Head of caudate nucleus (tissue), 42 donors: ENCODE results near the gene LYPLAL1.
A peak's percentile ranks its signal among the peaks of the same experiment; 100 is the strongest.

Experiments
- DNase-seq, 42 donors: peaks; one replicate each; pipeline versions ENCODE4 v3.0.0 to v3.0.0-alpha.2; 2020 to 2021; ENCODE audit warnings: mixed read lengths in 7 of 42
- intact Hi-C: fragments of 100-400 bp; cut with DNase I; formaldehyde crosslinking; loops from one replicate; pipeline ENCODE4 v1.15.0; 2022

Gene LYPLAL1

DNA sequence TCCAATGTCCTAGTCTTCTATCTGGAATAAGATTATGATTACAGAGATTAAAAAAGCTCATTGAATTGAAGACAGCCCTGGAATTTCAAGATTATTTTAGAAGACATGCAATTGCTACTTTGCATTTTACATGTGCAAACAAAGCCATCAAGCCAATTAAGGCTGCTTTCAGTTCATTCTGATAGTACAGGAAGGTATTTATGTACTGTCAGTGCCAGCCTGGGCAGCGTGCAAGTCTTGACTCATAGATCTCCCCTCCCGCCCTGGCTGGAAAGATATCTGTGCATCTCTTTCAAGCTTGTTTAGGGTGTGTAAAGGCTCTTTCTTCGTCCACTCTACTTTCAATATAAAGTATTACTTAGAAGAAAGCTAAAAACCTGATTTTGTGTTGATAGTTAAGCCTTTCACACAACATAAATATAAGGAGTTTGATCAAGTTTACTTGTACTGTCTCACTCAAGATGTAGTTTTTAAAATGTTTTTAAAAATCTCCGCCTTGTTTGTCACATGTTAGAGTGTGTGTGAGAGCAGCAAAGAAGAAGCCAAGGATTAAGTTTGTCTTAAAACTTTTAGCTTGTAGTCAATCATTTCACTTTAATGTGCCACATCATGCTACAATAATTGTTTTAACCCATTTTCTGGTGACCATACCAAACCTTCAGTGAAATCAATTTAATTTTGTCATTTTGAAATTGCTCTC is 13.6 kb upstream of the LYPLAL1 start:
- intact Hi-C loops: no loop called here
- no peak for DNase-seq

DNA sequence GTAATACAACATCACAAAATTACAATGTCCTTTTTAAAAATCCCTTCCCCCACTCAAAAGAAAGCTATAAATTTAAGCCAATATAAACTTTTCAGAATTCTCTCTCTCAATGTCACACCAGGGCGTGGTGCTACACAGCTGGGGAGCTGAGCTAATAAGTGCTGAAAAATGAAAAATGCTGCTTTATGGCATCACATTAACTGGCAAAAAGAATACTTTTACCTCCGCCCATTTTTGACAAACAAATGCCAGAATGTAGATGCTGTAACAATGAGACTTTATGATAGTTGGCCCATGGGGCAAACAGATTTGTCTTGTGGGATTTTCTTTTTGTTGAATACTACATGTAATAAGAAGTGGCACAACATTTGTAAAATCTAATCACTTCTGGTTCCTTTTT is 12.7 kb upstream of the LYPLAL1 start:
- intact Hi-C loops: no loop called here
- DNase-seq: no peak

DNA sequence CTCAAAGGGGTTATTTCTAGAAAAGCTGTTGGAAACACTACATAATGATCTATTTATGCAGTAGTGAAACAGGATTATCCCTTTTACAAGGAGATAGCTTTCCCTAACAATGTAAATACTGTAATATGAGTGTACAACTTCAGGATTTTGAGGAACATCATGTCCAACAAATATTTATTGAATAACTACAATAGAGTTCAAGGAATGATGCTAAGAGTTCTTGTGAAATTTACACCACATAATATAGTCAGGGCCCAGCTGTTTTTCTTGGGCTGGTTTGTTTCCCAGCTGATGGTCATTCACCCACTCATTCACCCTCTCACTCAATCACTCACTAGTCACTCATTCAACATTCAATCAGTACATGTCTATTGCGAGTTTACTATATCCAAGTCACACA is 12.3 kb upstream of the LYPLAL1 start:
- intact Hi-C loops: no loop called here
- no peak for DNase-seq

DNA sequence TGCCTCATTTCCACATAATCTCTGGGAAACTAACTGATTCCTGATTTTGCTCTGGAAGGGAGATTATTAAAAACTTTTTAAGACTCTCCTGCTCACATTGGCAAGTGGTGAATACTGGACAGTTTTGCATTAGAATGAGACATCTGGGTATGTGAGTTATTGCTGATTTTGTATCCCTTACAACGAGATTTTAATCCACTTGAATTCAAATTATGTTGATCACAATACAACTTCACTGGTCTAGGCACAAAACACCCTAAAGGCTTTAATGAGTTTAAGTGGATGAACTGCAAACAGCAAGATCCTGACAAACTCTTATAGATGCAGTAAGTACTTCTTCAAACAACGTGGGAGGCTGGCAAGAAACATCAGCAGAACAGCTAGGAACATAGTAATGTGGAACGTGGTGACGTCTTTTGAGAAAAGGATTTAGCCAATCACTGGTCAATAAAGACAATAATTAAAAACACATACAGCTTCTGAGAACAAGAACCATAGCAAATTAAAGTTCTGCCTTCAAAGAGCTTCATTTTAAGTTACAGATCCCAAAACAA is 10.2 kb upstream of the LYPLAL1 start:
- intact Hi-C loops: no loop called here
- DNase-seq: no peak

DNA sequence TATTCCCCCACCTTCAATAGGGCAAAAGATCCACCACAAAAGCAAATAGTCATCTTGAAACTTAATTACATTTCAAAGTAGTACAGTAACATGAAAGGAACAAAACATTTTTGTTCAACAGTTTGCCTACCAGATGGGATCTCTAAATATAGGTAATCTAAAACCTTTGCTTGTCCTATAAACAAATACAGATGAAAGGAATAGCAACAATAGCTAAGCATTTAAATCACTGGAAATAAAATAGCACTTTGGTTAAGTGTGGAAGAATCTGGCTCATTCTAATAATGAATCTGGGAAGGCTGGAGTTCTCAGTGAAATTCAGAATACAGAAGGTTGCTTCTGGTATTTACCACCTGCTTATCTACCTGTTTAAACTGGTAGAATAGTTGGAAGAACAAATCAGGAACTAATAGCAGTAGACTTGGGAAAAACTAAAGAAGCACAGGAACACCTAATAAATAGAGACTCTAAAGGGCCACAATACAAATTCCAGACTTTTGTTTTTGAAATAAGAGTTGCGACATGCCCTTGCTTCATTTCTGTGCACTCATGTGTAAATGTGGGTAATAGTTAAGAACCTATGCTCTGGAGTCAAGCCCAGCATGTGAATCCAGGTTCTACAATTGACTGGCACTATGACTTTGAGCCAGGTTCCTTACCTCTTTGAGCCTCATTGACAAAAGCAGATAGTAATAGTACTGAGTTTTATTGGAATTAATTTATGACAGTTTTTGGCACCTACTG is 2.3 kb upstream of the LYPLAL1 start:
- no peak for DNase-seq
- intact Hi-C loops: no loop called here

DNA sequence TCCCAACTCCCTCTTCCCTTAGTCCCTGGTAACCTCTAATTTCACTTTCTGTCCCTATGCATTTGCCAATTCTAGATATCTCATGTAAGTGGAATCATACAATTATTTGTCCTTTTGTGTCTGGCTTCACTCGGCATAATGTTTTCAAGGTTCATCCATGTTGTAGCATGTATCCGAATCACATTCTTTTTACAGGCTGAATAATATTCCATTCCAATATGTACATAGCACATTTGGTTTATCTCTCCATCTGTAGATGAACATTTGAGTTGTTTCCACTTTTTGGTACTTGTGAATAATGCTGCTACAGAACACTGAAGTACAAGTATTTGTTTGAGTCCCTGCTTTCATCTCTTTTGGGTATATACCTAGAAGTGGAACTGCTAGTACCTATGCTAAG is 857 bp upstream of the LYPLAL1 start:
- no peak for DNase-seq
- intact Hi-C loops: no loop called here

DNA sequence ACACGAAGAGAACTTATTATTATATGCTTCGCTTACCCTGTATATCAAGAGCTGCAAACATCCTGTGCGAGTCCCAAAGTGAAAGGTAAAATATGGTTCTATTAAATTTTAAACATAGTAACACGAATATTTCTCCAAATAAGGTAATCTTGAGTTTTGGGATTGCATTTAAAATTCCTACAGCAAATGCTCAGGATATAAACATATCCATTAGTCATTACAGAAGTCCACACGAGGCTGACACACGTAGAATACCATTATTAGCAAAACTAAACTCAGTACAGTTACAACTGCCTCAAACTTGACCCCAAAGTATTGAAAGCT is 282 bp upstream of the LYPLAL1 start:
- intact Hi-C loops: no loop called here
- no peak for DNase-seq

DNA sequence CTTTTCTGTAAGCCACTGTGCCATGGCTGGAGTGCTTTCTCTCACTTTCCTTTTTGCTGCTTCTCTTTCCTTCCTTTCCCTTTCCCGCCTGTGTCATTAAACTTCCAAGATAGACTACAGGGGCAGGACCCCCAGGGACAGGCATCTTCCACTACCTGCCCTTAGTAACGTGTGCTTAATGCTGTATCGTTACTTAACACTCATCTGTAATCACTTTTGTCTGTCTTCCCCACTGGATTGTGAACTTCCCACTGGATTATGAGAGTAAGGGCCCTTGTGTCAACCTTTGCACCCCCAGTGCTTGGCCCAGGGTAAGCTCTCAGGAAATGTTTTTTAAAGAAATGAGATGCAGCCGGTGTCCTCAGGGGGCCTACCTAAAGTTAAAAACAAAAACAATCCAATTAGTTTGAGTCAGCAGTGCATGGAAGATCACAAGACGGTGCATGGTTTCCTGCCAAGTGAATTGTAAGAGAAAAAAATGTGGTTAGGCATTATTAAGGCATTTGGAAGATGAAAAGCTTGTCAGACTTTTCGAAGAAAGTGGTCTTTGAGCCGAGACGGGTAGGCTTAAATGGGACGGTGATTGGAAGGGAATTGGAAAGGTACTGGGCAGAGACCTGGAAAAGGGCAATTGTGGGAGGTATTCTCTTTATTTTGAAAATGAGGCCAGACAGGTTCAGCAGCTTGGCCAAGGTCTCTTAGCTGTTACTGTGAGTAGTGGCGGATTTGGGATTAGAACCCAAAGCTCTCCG is 958 bp downstream of the LYPLAL1 start:
- intact Hi-C loops: no loop called here
- DNase-seq: peak in 6 of 42 donors; percentile 2 to 43 (median 4)

DNA sequence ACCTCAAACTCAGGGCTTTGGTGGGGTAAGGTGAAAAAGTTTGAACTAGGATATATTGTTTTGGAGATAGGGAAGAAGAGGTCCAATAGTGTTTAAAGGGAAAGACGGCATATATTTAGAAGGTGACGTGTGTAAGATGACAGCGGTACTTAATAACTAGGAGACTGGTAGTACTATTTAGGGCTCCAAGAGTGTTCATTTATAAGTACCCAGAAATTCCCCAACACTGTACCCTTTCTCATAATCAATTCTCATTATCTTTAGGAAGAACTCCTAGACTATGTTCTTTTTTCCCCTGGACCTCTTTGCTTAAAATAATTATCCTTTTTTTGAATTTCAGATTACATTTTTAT is 1.5 kb downstream of the LYPLAL1 start:
- DNase-seq: no peak
- intact Hi-C loops: no loop called here

DNA sequence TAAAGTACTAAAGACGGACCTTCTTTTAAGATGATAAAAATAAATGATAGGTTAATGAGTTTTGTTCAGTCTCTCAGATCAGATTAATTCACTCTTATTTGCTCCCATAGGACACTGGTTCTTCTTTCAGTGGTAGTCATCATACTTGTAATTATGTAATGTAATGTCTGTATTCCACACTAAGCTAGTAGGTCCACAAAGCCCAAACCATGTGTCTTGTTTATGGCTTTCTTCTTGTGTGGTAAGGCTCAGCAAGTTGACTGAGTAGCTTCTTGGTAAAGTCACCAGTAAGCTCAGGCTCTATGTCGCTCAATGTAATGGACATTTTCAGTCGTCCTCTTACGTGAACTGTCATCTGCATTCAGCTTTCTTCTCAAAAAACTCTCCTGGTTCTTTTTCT is 2.5 kb downstream of the LYPLAL1 start:
- no peak for DNase-seq
- intact Hi-C loops: no loop called here

DNA sequence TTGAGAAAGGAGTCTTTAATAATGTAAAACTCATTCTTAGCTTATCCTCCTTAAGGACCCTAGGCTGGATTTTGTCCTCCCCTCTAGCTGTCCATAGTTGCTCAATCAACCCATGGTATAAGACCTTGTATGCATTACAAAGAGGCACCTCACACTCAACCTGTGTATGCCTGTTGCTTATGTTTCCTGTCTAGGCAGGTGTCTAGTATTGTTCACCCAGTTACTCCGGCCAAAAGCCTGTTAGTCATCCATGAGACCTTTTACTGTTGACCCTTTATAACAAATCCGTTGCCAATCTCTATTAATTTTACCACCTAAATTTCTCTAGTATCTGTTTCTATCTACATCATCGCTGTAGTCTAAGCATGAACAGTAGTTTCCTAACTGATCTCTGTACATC is 3.7 kb downstream of the LYPLAL1 start:
- no peak for DNase-seq
- intact Hi-C loops: no loop called here

DNA sequence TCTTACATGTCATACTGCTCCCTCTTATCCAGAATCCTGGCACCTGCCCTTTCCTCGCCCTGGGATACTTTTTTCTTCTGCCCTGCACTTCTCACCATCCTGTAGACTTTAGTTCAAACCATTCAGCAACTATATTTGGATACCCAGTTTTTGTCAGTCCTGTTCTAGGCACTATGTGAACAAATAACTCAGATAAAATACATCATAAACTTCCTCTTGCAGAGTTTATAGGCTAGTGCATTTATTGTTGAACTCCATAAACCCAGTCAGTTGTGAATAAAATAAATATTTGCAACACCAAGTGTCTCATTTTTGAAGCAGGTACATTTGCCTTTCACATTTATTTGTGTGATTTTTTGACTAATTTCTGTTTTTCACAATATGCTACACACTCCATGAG is 4.3 kb downstream of the LYPLAL1 start:
- no peak for DNase-seq
- intact Hi-C loops: no loop called here

DNA sequence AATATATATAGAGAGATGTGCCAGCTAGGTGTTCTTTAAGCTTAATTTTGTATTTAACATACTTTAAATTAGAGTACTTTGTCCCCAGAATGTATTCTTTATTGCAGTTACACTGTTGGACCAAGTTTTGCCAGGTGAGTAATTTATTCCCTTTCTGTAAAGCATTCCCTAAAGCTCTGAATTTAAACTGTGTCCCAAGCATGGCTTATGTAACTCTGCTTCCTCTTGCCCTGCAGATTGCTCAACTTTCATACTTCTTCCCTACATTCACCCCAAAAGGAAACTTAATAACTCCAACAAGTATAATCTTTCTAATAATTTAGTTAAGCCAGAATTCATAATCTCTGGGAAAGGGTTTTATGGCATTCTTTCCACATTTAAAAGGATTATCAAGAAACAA is 5.6 kb downstream of the LYPLAL1 start:
- DNase-seq: no peak
- intact Hi-C loops: no loop called here

DNA sequence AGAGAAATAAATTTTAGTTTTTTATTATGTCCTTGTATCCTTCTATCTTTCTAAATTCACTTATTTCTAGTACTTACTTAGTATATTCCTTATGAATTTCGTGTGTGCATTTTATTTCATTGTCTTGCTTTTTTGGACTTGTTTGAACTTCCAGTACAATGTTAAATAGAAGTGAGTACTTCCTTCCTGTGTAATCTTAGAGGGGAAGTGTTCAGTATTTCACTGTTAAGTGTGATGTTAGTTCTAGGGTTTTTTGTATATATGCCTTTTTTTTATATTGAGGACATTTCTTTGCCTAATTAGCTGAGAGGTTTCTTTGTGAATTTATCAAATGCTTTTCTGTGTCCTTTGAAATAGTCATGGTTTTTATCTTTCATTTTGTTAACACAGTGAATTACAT is 10.7 kb downstream of the LYPLAL1 start:
- intact Hi-C loops: no loop called here
- no peak for DNase-seq

DNA sequence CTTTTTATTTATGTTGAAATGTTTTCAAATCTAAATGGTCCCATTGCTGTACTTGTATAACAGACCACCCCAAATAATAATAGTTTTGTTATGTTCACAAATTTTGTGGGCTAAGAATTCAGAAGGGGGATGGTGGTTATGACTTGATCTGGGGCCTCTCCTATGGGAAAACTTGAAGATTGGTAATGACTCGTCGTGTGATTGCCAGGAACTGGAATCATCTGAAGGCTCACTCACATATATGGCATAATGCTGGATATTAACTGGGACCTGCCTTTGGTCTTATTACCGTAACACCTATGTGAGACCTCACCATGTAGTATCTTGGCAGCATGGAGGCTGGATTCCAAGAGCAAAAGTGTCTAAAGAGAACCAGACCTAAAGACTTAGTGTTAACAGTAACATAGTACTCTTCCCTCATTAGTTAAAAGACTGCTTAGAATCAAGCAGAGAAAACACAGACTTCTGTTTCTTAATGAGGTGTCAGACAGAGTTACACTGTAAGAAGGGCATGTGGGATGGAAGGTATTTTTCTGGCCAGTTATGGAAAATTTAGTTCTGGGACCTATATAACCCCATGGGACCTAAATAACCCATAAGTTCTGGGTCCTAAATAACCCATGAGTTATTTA is 11.9 kb downstream of the LYPLAL1 start:
- DNase-seq: no peak
- intact Hi-C loops: no loop called here

DNA sequence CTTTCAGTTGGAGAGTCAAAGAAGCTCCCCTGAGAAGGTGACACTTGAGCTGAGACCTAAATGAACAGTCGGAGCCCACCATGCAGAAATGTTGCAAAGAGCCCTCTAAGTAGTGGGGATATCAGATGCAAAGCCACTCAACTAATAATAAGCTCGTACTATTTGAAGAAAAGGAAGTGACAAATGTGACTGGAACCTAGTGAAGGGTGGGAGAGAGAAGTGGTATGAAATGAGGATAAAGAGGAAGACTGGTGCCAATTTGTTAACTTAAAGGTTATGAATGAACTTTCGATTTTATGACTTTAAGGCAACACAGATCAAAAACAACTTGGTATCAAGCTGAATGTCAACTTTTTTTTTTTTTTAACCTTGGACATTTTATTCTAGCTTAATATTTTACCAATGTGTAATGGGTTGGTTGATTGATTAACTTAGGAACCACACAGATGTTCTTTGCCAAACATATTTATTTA is 14.7 kb downstream of the LYPLAL1 start:
- DNase-seq: no peak
- intact Hi-C loops: no loop called here

DNA sequence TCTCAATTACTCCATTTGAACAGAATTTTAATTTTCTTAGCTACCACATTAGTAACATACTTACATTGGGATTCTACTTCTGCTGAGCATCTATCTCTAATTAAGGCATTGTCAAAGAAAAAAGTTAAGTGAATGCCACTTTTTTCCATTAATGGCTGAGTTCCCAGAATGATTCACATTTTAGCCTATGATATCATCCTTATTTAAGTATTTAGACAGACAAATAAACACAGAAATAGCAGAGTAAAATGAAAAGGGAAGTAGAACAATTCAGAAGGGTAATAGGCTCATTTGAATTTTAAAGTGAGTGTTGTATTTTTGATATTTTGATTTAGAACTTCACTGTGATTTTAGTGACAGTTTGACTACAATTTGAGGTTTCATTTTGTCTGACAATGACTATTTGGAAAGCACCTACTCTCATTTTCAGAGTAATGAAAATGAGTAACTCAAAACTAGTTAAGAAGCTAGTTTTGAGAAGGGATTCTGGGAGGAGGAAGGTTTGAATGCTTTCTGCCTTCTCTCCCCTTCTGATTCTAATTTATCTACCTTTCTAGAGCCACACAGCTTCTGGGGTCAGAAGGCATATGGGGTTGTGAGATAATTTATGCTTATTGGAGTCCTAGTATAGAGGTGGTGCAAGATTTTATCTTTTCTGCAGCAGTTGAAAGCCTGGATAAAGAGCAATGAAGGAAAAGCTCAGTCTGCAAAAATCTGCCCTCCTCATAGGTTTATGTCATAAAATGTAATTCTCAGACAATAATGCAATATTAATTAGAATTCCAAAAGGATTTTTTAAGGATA is 15.5 kb downstream of the LYPLAL1 start:
- DNase-seq: no peak
- intact Hi-C loops: no loop called here

DNA sequence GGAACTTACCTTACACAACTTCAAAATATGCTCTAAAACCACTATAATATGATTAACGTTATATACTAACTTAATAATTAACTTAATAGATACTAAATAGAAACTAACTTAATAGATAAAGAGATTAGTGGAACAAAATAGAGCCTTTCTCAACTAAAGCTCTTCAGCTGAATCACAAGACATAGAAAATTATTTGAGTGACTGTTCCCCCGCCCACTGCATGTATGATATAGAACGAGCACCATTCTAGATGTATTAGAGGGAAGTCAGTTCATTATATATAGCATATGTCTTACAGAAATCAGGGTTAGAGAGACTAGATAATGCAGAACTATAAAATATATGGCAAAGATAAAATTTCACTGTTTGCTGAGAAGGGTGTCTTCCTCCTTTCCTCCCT is 16.3 kb downstream of the LYPLAL1 start:
- intact Hi-C loops: no loop called here
- DNase-seq: no peak

DNA sequence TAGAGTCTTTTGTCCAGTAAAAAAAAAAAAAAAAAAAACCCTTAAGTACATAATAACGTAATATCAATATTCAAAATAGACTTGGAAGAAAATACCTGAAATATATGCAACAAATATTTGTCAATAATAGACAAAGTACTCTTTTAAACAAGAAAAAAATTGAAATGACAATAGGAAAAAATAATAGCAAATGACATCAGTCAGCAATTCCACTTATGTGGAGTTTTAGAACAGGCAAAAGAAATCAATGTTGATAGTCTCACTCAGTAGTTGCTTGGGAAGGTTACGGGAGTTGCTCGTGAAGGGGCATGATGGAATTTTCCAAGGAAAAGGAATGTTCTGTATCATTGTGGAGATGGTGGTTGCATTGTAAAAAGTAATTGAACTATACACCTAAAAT is 16.9 kb downstream of the LYPLAL1 start:
- DNase-seq: no peak
- intact Hi-C loops: no loop called here
